C4-2B (cell line): ENCODE measurements around the gene XPR1.

Source experiments
- CTCF ChIP-seq: fragments of 450-650 bp; conservative IDR thresholded peaks from 2 replicates; pipeline ENCODE4 v1.5.1; 2017; ENCODE audit warnings: mild to moderate bottlenecking
- ZFX ChIP-seq: fragments of 450-650 bp; IDR thresholded peaks from 2 replicates; pipeline ENCODE4 v1.6.1; 2017

- TF ChIP-seq CTCF (no peak), ZFX (no peak)
Observed at GRCh38 chr1:180936110-180937011, 304.5 kb downstream of the XPR1 start.
